ENCODE results near the gene PPP2R2C. TPM values are rescaled to one million over a fixed set of nuclear protein-coding genes. Genes with fewer than 3 reads are reported as not detected.

Gene PPP2R2C
- total and polyA plus RNA-seq, 2 experiments from 2014 or later = 1.3 to 9.2 TPM

DNA sequence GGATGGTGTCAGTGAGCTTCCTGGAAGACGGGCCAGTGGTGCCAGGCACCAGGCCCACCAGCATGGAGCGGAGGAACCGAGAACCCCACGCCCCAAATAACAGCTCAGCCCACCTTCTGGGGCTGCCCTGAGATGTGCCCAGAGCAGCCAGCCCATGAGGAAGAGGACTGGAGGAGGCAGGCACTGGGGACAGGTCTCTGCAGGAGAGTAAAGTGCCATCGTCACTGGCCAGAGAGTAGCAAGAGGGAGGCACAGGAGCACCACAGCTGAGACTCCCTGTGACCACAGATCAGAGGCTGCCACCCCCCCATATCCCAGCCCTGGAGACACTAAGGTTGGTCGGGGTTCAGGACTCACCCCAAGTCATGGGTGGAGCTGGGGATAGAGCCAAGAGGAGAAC lies 63.0 kb downstream of the PPP2R2C start:
- no peak overlapping the region for H3K27ac Mint-ChIP-seq
- H4K20me1 ChIP-seq (replicated peaks; ENCODE audit: insufficient read depth) = no peaks in the 10 kb centered on the region
- peaks cover 11% of the 10 kb centered on the region for H3K27me3 Mint-ChIP-seq (ENCODE audit: insufficient read depth, low read depth, poor library complexity)
- H3K4me2 ChIP-seq = no peak overlapping the region
- no peaks in the 10 kb centered on the region for H3K27me3 ChIP-seq (ENCODE audit: insufficient read depth)
- peaks cover 15% of the 10 kb centered on the region for H3K4me1 Mint-ChIP-seq
- ATAC-seq = no peak
- H3K4me1 ChIP-seq (ENCODE audit: insufficient read depth) = no peaks in the 10 kb centered on the region; the same call in 1 of the 2 replicates
- no peak overlapping the region for H2AFZ ChIP-seq
- H3K27ac ChIP-seq (ENCODE audit: low read depth) = no peak overlapping the region
- no peaks in the 10 kb centered on the region for H3K79me2 ChIP-seq (replicated peaks; ENCODE audit: insufficient read depth)
- H3K9me3 Mint-ChIP-seq = no peaks in the 10 kb centered on the region
- H3K4me3 Mint-ChIP-seq = no peak overlapping the region
- H3K36me3 ChIP-seq (ENCODE audit: insufficient read depth) = no peaks in the 10 kb centered on the region
- H3F3A ChIP-seq (replicated peaks; ENCODE audit: low read depth) = no peaks in the 10 kb centered on the region
- H3K9me2 ChIP-seq (ENCODE audit: insufficient read depth) = no peaks in the 10 kb centered on the region
- no peaks in the 10 kb centered on the region; the same call in 2 of the 3 replicates for H3K36me3 Mint-ChIP-seq (ENCODE audit: low read depth)
- TF ChIP-seq EZH2phosphoT487 (IDR thresholded peaks at IDR 0.05; ENCODE audit: unreplicated experiment) (no peak), CREB1 (CRISPR knock-in tag; IDR thresholded peaks at IDR 0.05; ENCODE audit: low read depth) (no peak), CTCF (conservative IDR thresholded peaks at IDR 0.05; ENCODE audit: low read depth in 2 of 2) (no peak), ETS1 (IDR thresholded peaks at IDR 0.05) (no peak), EZH2 (IDR thresholded peaks at IDR 0.05; ENCODE audit: low read depth, unreplicated experiment) (no peak), JUNB (IDR thresholded peaks at IDR 0.05; ENCODE audit: unreplicated experiment) (no peak), REST (IDR thresholded peaks at IDR 0.05; ENCODE audit: unreplicated experiment) (no peak), ZNF331 (CRISPR knock-in tag; IDR thresholded peaks at IDR 0.05; ENCODE audit: low read depth) (no peak), ZNF114 (CRISPR knock-in tag; IDR thresholded peaks at IDR 0.05) (no peak), POLR2AphosphoS5 (IDR thresholded peaks at IDR 0.05; ENCODE audit: low read depth) (no peak), STAT1 (IDR thresholded peaks at IDR 0.05; ENCODE audit: unreplicated experiment) (no peak)
- TF ChIP-seq, protein P1, sequence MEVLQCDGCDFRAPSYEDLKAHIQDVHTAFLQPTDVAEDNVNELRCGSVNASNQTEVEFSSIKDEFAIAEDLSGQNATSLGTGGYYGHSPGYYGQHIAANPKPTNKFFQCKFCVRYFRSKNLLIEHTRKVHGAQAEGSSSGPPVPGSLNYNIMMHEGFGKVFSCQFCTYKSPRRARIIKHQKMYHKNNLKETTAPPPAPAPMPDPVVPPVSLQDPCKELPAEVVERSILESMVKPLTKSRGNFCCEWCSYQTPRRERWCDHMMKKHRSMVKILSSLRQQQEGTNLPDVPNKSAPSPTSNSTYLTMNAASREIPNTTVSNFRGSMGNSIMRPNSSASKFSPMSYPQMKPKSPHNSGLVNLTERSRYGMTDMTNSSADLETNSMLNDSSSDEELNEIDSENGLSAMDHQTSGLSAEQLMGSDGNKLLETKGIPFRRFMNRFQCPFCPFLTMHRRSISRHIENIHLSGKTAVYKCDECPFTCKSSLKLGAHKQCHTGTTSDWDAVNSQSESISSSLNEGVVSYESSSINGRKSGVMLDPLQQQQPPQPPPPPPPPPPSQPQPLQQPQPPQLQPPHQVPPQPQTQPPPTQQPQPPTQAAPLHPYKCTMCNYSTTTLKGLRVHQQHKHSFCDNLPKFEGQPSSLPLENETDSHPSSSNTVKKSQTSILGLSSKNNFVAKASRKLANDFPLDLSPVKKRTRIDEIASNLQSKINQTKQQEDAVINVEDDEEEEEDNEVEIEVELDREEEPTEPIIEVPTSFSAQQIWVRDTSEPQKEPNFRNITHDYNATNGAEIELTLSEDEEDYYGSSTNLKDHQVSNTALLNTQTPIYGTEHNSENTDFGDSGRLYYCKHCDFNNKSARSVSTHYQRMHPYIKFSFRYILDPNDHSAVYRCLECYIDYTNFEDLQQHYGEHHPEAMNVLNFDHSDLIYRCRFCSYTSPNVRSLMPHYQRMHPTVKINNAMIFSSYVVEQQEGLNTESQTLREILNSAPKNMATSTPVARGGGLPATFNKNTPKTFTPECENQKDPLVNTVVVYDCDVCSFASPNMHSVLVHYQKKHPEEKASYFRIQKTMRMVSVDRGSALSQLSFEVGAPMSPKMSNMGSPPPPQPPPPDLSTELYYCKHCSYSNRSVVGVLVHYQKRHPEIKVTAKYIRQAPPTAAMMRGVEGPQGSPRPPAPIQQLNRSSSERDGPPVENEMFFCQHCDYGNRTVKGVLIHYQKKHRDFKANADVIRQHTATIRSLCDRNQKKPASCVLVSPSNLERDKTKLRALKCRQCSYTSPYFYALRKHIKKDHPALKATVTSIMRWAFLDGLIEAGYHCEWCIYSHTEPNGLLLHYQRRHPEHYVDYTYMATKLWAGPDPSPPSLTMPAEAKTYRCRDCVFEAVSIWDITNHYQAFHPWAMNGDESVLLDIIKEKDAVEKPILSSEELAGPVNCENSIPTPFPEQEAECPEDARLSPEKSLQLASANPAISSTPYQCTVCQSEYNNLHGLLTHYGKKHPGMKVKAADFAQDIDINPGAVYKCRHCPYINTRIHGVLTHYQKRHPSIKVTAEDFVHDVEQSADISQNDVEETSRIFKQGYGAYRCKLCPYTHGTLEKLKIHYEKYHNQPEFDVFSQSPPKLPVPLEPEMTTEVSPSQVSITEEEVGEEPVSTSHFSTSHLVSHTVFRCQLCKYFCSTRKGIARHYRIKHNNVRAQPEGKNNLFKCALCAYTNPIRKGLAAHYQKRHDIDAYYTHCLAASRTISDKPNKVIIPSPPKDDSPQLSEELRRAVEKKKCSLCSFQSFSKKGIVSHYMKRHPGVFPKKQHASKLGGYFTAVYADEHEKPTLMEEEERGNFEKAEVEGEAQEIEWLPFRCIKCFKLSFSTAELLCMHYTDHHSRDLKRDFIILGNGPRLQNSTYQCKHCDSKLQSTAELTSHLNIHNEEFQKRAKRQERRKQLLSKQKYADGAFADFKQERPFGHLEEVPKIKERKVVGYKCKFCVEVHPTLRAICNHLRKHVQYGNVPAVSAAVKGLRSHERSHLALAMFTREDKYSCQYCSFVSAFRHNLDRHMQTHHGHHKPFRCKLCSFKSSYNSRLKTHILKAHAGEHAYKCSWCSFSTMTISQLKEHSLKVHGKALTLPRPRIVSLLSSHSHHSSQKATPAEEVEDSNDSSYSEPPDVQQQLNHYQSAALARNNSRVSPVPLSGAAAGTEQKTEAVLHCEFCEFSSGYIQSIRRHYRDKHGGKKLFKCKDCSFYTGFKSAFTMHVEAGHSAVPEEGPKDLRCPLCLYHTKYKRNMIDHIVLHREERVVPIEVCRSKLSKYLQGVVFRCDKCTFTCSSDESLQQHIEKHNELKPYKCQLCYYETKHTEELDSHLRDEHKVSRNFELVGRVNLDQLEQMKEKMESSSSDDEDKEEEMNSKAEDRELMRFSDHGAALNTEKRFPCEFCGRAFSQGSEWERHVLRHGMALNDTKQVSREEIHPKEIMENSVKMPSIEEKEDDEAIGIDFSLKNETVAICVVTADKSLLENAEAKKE (CRISPR knock-in tag; IDR thresholded peaks at IDR 0.05) = no peak
- H3K4me3 ChIP-seq = no peak overlapping the region
- DNase-seq (ENCODE audit: low spot score) = no peak

All from GM23338 (cell line).